Middle frontal gyrus (tissue), 1 donor: ENCODE results near the gene MSRB1.
"Not testable (repeated sequence)": the region's sequence is repeated elsewhere in the genome, so short reads cannot be mapped to it uniquely, and the experiment has no call there.

ENCODE experiments used
- DNase-seq: peaks from one replicate; pipeline ENCODE4 v3.0.0-alpha.2; 2015; ENCODE audit warnings: low spot score; ENCODE audit errors: extremely low spot score

MSRB1 gene

GRCh38 chr16:1903845-1904840, 38.9 kb downstream of the MSRB1 start:
- DNase-seq: no peak

- no peak for DNase-seq
Measured at GRCh38 chr16:1903220-1903574, 39.8 kb downstream of the MSRB1 start.

GRCh38 chr16:1902547-1903219, 40.3 kb downstream of the MSRB1 start:
- DNase-seq: no peak

- DNase-seq: no peak
Measured at GRCh38 chr16:1900452-1900774, 42.6 kb downstream of the MSRB1 start.

- DNase-seq: no peak
Measured at GRCh38 chr16:1899641-1900451, 43.2 kb downstream of the MSRB1 start.

GRCh38 chr16:1897692-1898091, 45.3 kb downstream of the MSRB1 start:
- not testable (repeated sequence) for DNase-seq

- no peak for DNase-seq
Measured at GRCh38 chr16:1895949-1896675, 46.9 kb downstream of the MSRB1 start.

- no peak for DNase-seq
Measured at GRCh38 chr16:1895068-1895467, 47.9 kb downstream of the MSRB1 start.

GRCh38 chr16:1890708-1891050, 52.3 kb downstream of the MSRB1 start:
- DNase-seq: no peak

- no peak for DNase-seq
Measured at GRCh38 chr16:1890024-1890707, 52.8 kb downstream of the MSRB1 start.
